ENCODE data around the gene MYO5C.

Gene MYO5C

GRCh38 chr15:52217186-52217585 lies 78.4 kb downstream of the MYO5C start:
- no peak for DNase-seq (ENCODE audit: low read depth in 2 of 2)

- no peak for DNase-seq (ENCODE audit: low read depth in 2 of 2)
Measured at GRCh38 chr15:52214553-52214952, 81.1 kb downstream of the MYO5C start.

GRCh38 chr15:52213206-52213605 lies 82.4 kb downstream of the MYO5C start:
- no peak for DNase-seq (ENCODE audit: low read depth in 2 of 2)

GRCh38 chr15:52208306-52208946 lies 87.2 kb downstream of the MYO5C start:
- peak; percentile 61 to 68 for DNase-seq (ENCODE audit: low read depth in 2 of 2)

- no peak for DNase-seq (ENCODE audit: low read depth in 2 of 2)
Measured at GRCh38 chr15:52207191-52207590, 88.4 kb downstream of the MYO5C start.

- no peak for DNase-seq (ENCODE audit: low read depth in 2 of 2)
Measured at GRCh38 chr15:52206446-52206845, 89.2 kb downstream of the MYO5C start.

- DNase-seq (ENCODE audit: low read depth in 2 of 2), result no peak
Measured at GRCh38 chr15:52204657-52205056, 90.9 kb downstream of the MYO5C start.

GRCh38 chr15:52200831-52201365 lies 94.7 kb downstream of the MYO5C start:
- DNase-seq (ENCODE audit: low read depth in 2 of 2), result no peak

- no peak for DNase-seq (ENCODE audit: low read depth in 2 of 2)
Measured at GRCh38 chr15:52199271-52199670, 96.3 kb downstream of the MYO5C start.

- no peak for DNase-seq (ENCODE audit: low read depth in 2 of 2)
Measured at GRCh38 chr15:52196891-52197290, 98.7 kb downstream of the MYO5C start.

GRCh38 chr15:52193791-52194190 lies 101.8 kb downstream of the MYO5C start:
- no peak for DNase-seq (ENCODE audit: low read depth in 2 of 2)

GRCh38 chr15:52193321-52193720 lies 102.3 kb downstream of the MYO5C start:
- DNase-seq (ENCODE audit: low read depth in 2 of 2), result no peak

GRCh38 chr15:52191207-52191606 lies 104.4 kb downstream of the MYO5C start, which contains the start of gene GNB5:
GNB5 (minus strand) TSS chr15:52191392; CDS start chr15:52184676, 6,716 bp downstream.
- DNase-seq (ENCODE audit: low read depth in 2 of 2), result no peak

- DNase-seq (ENCODE audit: low read depth in 2 of 2), result no peak
Measured at GRCh38 chr15:52186651-52187486, 108.7 kb downstream of the MYO5C start.

- DNase-seq (ENCODE audit: low read depth in 2 of 2), result no peak
Measured at GRCh38 chr15:52185151-52185561, 110.4 kb downstream of the MYO5C start.

GRCh38 chr15:52184721-52185120 lies 110.9 kb downstream of the MYO5C start:
- DNase-seq (ENCODE audit: low read depth in 2 of 2), result no peak

GRCh38 chr15:52183562-52184173 lies 111.9 kb downstream of the MYO5C start:
- no peak for DNase-seq (ENCODE audit: low read depth in 2 of 2)

- DNase-seq (ENCODE audit: low read depth in 2 of 2), result no peak
Measured at GRCh38 chr15:52181938-52182780, 113.4 kb downstream of the MYO5C start.

GRCh38 chr15:52180851-52181450 lies 114.7 kb downstream of the MYO5C start:
- DNase-seq (ENCODE audit: low read depth in 2 of 2), result no peak

- DNase-seq (ENCODE audit: low read depth in 2 of 2), result peak in 1 of 2 donors; percentile 10
Measured at GRCh38 chr15:52180196-52180835, 115.3 kb downstream of the MYO5C start.

Data from stimulated activated CD8-positive, alpha-beta memory T cell treated with anti-CD3 and anti-CD28 coated beads, Interleukin-2, amount 100 ng/mL, for 48 hours (primary cell).